ENCODE results near the gene NRAP.

Gene NRAP

DNA sequence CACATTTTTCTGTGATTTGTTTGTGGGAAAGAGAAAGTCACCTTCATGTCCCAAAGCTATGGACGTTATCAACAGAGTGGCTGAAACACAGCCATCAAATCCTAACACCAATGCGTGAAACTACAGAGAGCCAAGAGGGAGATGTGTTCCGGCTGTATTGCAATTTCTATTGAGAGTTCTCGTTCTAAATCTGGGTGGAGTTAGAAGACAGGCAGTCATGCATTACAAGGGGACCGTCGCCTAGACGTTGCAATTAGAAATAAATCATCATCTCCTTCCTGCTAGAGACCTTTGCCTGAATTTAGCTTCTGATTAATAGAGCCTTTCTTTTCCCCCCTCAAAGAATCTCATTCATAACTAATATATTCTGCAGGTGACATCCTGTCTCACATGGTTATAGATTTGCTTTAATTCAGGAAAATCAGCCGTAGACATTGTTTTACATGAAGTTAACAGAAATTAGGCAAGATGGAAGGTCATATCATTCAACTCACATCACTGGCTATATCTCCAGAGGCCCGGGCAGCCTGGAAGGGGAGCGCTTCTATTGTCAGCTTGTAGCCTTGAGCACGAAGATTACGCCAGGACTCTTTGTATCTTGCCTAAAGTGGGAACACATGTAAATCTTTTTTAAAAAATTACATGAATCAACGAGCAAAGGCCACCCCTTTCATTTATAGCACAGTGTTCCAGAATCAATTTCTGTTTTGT lies 58.4 kb downstream of the NRAP start:
- no peak for DNase-seq

DNA sequence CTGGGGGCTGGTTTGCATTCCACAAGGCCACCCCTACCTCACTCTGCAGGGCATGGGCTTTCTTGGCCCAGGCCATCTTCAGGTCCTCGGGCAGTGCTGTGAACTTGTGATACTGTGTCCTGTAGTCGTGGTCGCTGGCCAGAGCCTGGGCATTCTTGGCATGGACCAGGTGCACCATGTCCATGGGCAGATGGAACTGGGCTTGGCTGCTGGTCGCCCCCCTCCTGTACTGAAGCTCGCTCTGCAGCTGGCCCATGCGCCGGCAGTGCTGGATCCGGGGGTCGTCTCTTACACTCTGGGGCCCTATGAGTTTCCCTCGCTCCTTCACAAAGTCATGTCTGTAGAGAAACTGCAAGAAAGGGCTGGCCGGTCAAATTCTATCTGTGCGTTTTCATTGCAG lies 59.3 kb downstream of the NRAP start:
- no peak for DNase-seq

DNA sequence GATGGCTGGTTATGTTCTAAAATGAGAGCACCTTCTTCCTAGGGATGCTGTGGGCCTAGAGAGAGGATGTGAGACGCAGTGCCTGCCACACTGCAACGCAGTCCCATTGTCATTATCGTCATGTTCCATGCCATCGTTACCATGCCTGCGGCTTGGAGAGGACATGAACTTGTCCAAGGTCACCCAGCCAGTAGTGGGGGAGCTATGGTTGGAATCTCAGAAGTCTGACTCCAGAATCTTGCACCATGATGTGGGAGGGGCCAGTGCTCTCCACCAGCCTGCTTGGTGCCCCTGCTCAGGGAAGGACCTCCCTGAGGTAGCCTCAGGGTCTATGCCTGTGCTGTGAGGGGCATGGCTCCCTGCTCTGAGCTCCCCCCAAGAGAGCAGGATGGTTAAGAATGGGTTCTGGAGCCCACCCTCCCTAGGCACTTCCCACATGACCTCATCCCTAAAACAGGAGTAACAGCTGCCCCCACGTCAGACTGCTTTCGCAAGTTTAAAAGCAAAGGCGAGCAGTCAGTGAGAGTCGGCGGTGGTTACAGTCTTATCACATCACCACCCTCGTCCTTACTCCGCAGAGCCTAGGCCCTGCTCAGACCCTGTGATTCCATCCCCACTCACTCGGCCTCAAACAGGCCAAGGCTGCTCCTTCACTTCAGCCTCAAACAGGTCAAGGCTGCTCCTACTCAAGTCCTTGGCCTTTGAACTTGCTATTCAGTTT lies 60.6 kb downstream of the NRAP start:
- DNase-seq = no peak

DNA sequence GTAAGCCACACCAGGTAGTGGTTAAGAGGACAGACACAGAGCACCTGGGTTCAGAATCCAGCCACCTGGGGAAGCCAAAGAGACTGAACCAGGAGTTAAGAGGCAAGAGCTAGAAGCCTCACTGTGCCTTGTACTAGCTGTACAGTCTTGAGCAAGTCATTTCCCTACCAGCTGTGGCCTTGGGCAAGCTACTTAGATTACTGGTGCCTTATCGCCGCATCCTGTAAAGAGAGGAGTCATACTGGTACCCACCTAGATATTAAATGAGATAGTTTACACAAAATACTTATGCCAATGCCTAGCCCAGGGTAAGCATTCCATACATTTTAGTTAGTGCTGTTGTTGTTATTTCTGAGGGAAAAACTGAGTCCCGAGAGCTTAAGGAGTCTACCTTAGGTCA lies 63.3 kb downstream of the NRAP start:
- DNase-seq = no peak

DNA sequence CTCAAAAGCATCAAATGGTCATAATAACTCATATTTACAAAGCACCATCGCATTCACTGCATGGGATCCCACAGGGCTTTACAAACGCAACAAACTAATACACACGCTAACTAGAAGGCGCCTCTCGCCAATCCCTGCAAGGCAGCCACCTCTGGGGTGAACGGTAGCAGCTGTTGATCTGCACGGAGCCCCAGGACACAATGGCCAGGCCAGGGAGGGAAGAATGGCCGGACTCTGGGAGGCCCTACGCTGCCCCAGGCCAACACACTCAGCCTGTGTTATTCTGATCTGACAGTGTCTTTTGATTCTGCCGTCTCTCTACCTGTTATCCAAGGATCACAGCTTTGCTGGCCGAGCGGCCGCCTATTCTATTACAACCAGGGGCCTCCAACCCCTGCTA lies 69.2 kb downstream of the NRAP start:
- no peak for DNase-seq

DNA sequence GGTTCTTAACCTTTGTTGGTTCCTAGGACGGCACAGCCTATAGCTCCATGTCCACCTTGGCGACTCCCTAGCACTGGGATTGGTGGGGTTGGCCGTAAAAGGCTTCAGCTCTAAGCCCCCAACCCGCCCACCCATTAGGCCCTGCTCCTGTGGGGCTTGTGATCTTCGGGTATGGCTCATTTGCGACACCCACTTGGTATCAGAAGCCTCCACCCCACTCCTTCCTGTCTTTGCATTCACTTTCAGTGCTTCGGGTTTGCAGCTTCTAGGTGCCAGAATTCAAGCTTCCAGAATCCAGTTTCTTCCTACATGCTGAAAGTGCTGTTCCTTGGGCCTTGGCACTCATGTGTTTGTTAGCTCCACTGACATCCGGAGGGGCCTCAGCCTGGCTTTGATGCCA lies 71.5 kb downstream of the NRAP start:
- DNase-seq = no peak

DNA sequence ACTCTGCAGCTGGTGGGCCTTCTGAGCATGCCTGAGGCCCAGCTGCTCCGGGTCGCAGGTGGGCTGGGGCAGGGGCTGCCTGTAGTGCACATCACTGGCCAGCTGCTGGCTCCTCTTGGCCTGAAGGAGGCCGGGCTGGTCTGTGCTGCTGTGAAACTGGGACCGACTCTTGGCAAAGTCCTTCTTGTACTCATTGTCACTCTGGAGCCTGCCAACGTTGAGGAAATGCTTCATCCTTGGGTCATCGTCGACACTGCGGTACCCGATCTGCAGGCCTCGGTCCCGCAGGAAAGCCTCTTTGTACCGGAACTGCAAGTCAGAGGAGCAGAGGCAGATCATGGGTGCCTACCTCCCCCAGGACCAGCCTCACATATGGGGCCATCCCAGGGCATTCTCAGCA lies 73.3 kb downstream of the NRAP start:
- DNase-seq = no peak

DNA sequence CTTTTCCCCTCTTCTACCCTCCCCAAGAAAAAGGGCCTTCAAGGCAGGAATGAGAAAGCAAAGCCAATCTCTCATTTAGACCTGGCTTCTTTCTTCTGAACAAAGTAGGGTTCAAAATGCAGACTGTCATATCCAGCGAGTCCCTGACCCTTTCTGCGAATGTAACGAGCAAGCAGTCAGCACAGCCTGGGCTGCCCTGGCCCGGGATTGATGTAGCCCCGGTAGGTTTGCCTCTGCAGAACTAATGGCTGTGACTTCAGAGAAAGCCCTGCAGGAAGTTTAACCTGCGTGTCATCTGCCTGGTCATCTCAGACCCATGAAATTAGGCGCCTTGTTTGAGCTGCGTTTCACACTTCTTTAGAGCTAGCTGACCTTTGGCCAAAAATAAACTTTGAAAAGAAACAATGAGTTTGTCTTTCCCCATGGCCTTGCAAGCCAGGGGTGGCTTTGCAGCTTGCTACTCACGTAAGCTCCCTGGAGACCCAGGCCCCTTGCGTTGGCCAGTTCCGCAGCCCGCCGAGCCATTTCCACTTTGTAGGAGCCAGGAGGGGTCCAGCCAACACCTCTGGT lies 74.6 kb downstream of the NRAP start:
- no peak for DNase-seq

DNA sequence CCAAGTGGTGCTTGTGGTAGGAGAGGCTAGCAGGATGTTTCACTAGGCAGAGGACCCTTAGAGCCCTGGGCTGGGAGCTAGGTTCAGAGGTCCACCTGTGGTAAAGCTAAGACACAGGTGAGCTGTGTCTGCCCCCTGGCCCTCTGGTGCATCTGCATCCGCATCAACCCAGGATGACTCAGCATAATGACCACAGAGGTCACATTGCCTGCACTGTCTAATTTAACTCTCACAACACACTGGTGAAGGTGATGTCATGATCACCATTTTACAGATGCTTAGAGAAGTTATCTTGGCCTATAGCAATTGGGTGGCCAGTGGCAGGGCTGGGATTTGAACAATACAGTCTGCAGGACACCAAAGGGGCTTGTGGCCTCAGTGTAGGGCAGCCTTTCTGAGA lies 77.9 kb downstream of the NRAP start:
- no peak for DNase-seq

DNA sequence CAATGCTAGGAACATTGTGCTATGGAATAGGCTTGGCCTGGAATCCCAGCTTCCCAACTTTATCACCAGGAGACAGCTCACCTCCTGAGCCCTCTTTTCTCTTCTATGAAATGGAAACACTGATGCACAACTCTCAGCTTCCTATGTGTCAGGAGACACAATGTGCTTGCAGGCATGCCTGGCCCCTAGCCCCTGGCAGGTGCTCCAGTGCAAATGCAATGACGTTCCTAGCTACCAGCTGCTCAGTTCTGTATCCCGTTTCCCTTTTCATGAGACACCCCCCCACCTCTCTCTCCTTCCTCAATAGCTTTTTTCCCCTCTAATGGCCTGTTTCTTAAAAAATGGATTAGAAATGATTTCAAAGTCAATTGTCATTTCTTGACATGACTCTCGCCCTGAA lies 80.3 kb downstream of the NRAP start:
- no peak for DNase-seq

DNA sequence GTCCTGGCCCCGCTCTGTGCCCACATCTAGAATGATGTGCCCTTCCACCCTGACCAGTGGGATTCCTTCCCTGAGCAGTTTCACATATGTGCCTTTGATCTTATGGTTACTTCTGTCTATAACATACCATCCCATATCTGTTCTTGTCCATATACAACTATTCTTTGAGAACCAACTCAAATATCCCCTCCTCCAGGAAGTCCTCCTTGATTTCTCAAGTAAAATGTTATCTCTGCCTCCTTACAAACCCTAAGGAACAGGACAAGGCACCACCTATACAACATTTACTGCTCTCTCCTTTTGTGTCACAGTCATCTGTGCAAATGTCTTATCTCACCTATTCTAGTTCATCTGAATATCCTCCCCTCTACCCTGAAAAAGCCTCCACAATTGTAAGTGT lies 82.7 kb downstream of the NRAP start:
- DNase-seq = no peak

DNA sequence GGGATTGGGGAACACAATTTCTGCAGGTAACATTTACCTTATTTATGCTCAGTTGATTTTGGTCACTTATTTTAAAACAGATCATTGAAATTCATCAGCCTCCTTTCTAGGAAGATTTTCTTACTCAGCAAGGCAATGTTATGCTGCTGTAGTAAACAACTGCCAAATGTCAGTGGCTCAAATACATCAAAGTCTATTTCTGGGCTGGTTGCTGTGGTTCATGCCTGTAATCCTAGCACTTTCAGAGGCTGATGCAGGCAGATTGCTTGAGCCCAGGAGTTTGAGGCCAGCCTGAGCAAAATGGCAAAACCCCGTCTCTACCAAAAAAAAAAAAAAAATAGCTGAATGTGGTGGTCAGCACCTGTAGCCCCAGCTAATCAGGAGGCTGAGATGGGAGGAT lies 85.1 kb downstream of the NRAP start:
- DNase-seq = no peak

DNA sequence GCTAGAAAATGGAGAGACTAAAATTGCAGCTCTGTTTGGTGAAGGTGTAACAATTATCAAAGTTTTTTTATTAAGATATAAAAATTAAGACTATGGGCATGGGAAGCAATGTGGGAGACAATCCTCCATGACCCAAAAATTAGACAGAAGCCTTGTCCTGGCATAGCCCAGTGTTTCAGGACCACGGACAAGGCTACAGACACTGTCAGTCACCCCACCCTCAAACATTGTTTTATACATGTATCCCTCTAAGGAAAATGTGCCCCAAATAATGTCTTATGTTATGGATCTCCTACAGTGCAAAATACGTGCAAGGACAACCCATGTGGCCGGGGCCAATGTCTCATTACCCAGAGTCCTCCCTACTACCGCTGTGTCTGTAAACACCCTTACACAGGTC lies 87.0 kb downstream of the NRAP start:
- no peak for DNase-seq

DNA sequence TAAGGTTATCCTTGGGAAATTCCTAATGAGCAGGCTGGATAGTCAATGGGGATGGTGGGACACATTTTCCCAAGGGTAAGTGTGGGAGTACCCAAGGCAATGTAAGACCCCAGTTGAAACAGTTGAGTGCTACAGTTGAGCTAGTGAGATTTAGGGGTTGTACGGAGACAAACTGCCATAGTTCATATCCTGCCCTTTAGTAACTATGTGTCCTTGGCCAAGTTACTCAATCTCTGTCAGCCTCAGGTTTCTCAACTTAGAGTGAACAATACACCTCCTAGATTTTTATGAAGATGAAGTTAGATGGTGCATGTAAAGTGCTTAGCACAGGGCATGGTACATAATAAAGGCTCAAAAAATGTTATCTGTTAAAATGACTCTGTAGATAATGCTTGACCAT lies 90.5 kb downstream of the NRAP start:
- DNase-seq = no peak

DNA sequence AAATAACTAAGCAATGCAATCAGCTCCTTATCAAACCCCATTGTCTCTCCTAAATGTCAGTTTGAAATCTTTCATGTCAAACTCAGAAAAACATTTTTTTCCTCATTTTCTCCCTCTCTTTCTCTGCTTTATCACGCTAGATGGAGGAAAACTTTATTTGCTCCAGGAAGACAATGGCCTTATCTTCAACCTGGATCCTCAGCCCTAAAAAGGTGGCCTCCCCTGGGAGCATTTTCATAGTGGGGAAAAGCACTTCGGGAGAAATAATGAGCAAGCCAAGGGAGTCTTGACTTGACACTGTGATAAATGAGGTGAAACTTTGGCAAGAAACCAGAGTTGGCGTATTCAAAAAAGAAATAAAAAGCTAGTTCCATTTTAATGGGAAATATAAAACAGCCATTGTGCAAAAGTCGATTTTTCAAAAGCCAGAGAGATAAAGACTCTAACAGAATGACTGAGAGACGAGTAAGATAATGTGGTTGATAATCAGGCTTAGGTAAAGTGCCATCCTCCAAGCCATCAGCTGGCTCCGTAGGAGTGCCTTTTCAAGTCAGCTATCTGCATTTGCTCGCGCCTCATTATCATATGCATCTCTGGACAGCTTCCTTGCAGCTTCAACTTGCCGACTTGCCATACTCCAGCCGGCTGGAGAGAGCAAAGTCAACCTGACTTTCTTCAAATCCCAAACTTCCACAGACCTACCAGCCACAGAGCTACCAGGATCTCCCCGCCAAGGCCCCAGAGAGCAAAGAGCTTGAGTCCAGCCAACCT lies 91.1 kb downstream of the NRAP start:
- DNase-seq = no peak

DNA sequence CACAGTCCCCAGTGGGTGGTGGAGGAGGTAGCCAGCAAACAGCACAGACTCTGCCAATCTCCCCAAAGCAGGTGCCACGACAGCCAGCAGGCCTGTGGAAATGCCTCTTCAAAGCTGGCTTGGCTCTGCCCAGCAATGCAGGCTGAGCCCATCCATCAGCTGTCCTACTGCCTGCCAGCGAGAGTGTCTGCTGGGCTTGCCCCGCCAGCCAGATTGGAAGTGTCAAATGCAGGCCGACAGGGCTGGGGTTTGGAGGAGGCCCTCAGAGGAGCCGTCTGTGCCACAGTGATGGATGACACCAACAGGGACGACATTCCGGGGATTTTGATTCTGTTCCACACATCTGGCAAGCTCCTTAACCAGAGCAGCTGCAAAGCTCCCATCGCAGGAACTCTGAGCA lies 94.3 kb downstream of the NRAP start:
- DNase-seq = no peak

DNA sequence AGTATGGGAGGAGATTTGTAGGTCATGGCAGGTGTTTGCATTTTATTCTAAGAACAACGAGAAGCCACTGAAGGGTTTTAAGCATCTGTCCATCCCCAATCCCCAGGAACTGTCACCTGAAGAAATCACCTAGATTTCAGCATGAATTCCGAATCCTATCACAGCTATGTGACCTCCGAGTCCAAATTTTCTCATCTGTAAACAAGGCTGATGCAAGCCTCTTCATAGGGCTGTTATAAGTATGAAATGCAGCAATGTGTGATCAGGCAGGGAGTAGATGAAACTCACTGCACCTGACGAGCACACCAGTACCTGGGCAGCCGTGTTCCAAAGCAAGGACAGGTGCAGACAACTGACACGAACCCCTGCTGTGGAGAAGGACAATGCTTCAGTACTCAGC lies 97.0 kb downstream of the NRAP start:
- no peak for DNase-seq

DNA sequence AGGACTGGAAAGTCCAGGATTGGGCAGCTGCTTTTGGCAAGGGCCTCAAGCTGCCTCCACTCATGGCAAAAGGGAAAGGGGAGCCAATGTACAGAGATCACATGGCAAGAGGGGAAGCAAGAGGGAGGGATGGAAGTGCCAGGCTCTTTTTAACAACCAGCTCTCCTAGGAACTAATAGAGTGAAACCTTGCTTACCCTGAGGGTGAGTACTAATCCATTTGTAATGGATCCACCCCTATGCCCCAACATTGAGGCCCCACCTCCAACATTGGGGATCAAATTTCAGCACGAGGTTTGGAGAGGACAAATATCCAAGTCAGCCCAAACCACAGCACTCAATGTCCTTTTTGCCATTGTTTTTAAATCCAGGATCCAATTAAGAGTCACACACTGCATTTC lies 98.5 kb downstream of the NRAP start:
- DNase-seq = no peak

DNA sequence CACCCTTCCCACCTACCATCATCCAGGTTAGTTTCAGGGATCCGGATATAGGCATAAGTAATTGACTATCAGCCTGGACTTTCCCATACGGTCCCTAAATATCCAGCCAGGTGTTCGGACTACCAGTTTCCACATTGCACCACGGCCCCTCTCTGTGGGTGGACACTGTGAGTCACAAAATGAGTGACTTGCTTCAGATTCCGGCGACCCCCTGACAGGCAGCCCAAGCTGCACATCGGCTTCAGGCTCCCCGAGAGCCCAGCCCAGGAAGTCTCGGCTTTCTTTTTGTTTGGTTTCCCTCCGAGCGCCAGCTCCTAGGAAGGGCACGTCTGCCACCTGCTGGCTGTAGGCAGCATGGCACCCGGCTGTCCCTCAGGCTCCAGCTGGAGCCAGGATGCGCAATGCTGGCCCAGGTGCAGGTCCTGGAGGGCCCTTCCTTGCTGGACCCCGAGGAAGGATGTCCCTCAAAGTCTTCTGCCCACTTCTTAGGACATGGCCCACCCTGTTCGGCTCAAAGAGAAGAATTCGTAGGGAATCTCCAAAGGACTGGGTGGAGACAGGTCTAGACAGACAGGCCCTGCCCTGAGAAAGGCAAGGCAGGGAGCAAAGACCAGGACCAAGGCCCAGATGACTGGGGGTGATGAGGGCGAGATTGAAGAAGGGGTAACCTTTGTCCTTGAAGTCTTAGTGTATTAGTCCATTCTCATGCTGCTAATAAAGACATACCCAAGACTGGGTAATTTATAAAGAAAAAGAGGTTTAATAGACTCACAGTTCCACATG lies 100.3 kb downstream of the NRAP start:
- peak; percentile 32 for DNase-seq

DNA sequence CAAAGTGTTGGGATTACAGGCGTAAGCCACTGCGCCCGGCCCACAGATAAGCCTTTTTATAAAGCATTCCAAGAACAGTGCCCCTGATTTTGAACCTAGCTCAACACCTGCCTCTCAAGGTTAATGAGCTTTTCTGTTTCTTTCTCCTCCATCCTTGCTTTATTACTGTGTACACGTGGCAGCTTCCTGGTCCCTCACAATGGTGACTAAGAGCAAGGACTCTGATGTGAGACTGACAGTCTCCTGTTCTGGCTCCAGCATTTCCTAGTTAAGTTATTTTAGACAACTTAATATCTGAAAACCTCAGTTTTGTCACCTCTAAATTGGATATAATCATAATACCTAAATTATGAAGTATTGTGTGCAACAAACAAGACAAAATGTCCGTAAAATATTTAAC lies 101.1 kb downstream of the NRAP start:
- DNase-seq = no peak

DNA sequence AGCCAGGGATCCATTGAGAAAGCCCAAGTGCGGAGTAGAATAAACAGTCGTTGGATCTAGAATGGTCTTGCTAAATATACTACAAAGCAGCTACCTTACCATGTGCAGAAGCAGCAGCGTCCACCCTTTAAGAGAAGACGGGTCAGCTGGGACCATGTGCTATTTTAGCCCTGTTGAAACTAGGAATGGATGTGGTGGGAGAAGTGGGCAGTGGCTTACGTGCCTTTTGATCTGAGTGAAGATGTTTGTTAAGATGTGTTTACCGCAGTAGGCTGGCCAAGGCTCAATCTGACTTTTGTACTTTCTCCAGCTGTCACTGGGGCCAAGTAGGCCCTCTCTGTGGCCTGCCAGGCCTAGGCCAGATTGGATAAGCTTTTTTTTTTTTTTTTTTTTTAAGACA lies 101.8 kb downstream of the NRAP start:
- DNase-seq = no peak

DNA sequence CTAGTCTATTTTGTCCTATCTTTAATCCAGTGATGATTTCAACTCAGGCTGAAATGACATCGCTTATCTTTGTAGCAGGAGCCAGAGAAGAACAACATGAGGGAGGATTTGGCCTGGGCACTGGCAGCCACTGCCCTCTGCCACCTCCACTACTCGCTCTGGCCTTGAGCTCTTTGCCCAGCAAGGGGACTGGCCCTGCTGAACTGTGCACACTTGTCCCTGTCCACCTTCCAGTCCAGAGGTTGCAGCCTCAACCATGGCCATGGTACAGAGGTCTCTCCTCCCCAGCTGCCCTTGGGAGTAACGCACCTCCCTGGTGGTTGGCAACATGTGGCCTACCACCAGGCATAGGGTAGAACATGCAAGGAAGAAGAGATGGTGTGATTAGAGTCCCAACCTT lies 102.6 kb downstream of the NRAP start:
- DNase-seq = no peak

DNA sequence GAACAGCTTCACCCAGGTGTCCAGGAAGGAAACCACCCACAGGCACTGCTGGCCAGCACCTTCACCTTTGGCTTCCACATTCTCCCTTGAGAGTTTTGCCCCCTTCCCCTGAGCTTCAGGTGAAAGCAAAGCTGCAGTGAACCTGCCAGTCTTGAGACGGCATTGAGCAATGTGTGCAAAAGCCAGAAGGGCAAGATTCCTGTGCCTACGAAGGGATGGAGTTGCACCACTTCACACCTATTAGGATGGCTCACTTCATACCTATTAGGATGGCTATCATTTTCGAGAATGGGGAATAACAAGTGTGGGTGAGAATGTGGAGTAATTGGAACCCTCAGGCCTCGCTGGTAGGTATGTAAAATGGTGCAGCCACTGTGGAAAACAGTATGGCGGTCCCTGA lies 103.8 kb downstream of the NRAP start:
- no peak for DNase-seq
